Keratinocyte (primary cell): ENCODE results near the gene RMND1. TPM values are rescaled to one million over a fixed set of nuclear protein-coding genes. Genes with fewer than 3 reads are reported as not detected.
A peak's percentile ranks its signal among the peaks of the same experiment; 100 is the strongest.

Source experiments
- DNase-seq: peaks from one replicate; pipeline ENCODE4 v3.0.0-alpha.2; 2011; ENCODE audit warnings: low read depth, missing footprints, low spot score
- FAIRE-seq: peaks from 2 replicates; lab custom pipeline; 2011; peaks lifted over from hg19 to GRCh38; lab: Jason Lieb, UNC
- H2AFZ ChIP-seq: 2 replicates; pipeline ENCODE4 v1.6.0; 2012; ENCODE audit warnings: low read length, control low read depth, inconsistent platforms; ENCODE audit not compliant: control insufficient read depth
- H3K27ac ChIP-seq: 2 replicates; pipeline ENCODE4 v1.5.1; 2011; ENCODE audit warnings: low read length; ENCODE audit not compliant: control insufficient read depth, insufficient read depth
- H3K27me3 ChIP-seq: 3 replicates; pipeline ENCODE4 v1.6.0; 2011; ENCODE audit warnings: low read length; ENCODE audit not compliant: control insufficient read depth, insufficient read depth; ENCODE audit errors: extremely low read depth
- H3K36me3 ChIP-seq, 2 experiments: 2 replicates in 1 of 2; 3 replicates in 1 of 2; pipeline ENCODE4 v1.5.1; 2011; ENCODE audit warnings: low read length in 2 of 2, mild to moderate bottlenecking in 1 of 2; ENCODE audit not compliant: control insufficient read depth in 2 of 2, insufficient read depth in 2 of 2; ENCODE audit errors: extremely low read depth in 1 of 2
- H3K4me1 ChIP-seq: 3 replicates; pipeline ENCODE4 v1.5.1; 2011; ENCODE audit warnings: low read length; ENCODE audit not compliant: control insufficient read depth, insufficient read depth; ENCODE audit errors: extremely low read depth
- H3K4me2 ChIP-seq: 3 replicates; pipeline ENCODE4 v1.6.0; 2011; ENCODE audit warnings: low read depth, low read length; ENCODE audit not compliant: control insufficient read depth, insufficient read depth; ENCODE audit errors: extremely low read depth
- H3K4me3 ChIP-seq, 3 experiments: fragments of 200-600 bp in 1 of 3; sonication (generic) in 1 of 3; 2 replicates in 2 of 3; 3 replicates in 1 of 3; pipeline ENCODE4 v1.5.1; 2011 to 2016; ENCODE audit warnings: low read length in 3 of 3, mild to moderate bottlenecking in 3 of 3, control low read depth in 2 of 3, inconsistent platforms in 1 of 3, low read depth in 1 of 3, mixed read lengths in 1 of 3, mixed run types in 1 of 3, moderate library complexity in 1 of 3; ENCODE audit not compliant: control insufficient read depth in 2 of 3, insufficient read depth in 2 of 3; ENCODE audit errors: extremely low read depth in 1 of 3
- H3K79me2 ChIP-seq: 2 replicates; pipeline ENCODE4 v1.6.0; 2012; ENCODE audit warnings: low read length; ENCODE audit not compliant: control insufficient read depth, insufficient read depth
- H3K9ac ChIP-seq: 3 replicates; pipeline ENCODE4 v1.6.0; 2011; ENCODE audit warnings: low read length; ENCODE audit not compliant: control insufficient read depth, insufficient read depth; ENCODE audit errors: extremely low read depth
- H3K9me1 ChIP-seq: 3 replicates; pipeline ENCODE4 v1.6.0; 2011; ENCODE audit warnings: low read length; ENCODE audit not compliant: control insufficient read depth, insufficient read depth; ENCODE audit errors: extremely low read depth
- H3K9me3 ChIP-seq: 2 replicates; pipeline ENCODE4 v1.5.1; 2012; ENCODE audit warnings: low read depth, low read length; ENCODE audit not compliant: control insufficient read depth
- H4K20me1 ChIP-seq: 3 replicates; pipeline ENCODE4 v1.6.0; 2011; ENCODE audit warnings: low read length; ENCODE audit not compliant: control insufficient read depth, insufficient read depth; ENCODE audit errors: extremely low read depth
- EZH2 ChIP-seq: IDR thresholded peaks from one replicate; pipeline ENCODE4 v1.6.1; 2012; ENCODE audit warnings: inconsistent platforms, mild to moderate bottlenecking, low read length, moderate library complexity
- dilution Hi-C: fragments of 300-500 bp; cut with MboI; formaldehyde crosslinking; loops from one replicate; pipeline ENCODE4 v1.7.0; 2020; ENCODE audit warnings: low sequenced_read_pairs; ENCODE audit not compliant: extremely low pct_ligation_motif_present
- polyA plus RNA-seq, 5 experiments: library from polyadenylated mRNA; depleted of rRNA in 3 of 5; stranded (reverse) in 3 of 5; stranded (forward) in 1 of 5; unstranded in 1 of 5; fragments of >200 nt; gene quantifications; 1 replicate in 1 of 5; 2 replicates in 3 of 5; 3 replicates in 1 of 5; pipeline versions ENCODE4 v1.2.1 to v1.2.3, GENCODE V29; 2011 to 2012; ENCODE audit warnings: missing spikeins in 2 of 5, low read depth in 1 of 5, low replicate concordance in 1 of 5
- TF ChIP-seq, protein P1 (sequence below), 3 experiments: IDR thresholded peaks in 1 of 3; conservative IDR thresholded peaks in 1 of 3; optimal IDR thresholded peaks in 1 of 3; 2 replicates in 2 of 3; 3 replicates in 1 of 3; pipeline versions ENCODE3 to v1.5.1; 2011; ENCODE audit warnings: low read length in 3 of 3, mild to moderate bottlenecking in 3 of 3, moderate library complexity in 2 of 3, control low read depth in 1 of 3, inconsistent platforms in 1 of 3; ENCODE audit not compliant: insufficient read depth in 2 of 3; ENCODE audit errors: extremely low read depth in 1 of 3

RMND1 gene
- polyA plus RNA-seq, 1 donor (not counting 4 experiments of a cell fraction or from before 2014, with no cell fraction given), result 23.1 TPM

GRCh38 chr6:151494235-151494935 lies 42.5 kb upstream of the RMND1 start:
- Histone ChIP-seq H3K27me3 (peaks cover 18% of the 10 kb centered on the region), H3K27ac (no peak overlapping the region), H3K4me3 (peak overlapping the region; percentile 46 to 85 (median 68)), H4K20me1 (no peaks in the 10 kb centered on the region), H3K4me1 (peaks cover 2% of the 10 kb centered on the region), H3K36me3 (no peaks in the 10 kb centered on the region), H3K79me2 (no peaks in the 10 kb centered on the region), H3K9me1 (no peaks in the 10 kb centered on the region), H3K4me2 (peak overlapping the region; percentile 96), H3K9me3 (no peaks in the 10 kb centered on the region), H2AFZ (peak overlapping the region; percentile 83), H3K9ac (peak overlapping the region; percentile 53)
- DNase-seq (no peak), FAIRE-seq (no peak)
- dilution Hi-C loops, result no loop called here
- peak; percentile 25 for TF ChIP-seq EZH2
- TF ChIP-seq, protein P1, sequence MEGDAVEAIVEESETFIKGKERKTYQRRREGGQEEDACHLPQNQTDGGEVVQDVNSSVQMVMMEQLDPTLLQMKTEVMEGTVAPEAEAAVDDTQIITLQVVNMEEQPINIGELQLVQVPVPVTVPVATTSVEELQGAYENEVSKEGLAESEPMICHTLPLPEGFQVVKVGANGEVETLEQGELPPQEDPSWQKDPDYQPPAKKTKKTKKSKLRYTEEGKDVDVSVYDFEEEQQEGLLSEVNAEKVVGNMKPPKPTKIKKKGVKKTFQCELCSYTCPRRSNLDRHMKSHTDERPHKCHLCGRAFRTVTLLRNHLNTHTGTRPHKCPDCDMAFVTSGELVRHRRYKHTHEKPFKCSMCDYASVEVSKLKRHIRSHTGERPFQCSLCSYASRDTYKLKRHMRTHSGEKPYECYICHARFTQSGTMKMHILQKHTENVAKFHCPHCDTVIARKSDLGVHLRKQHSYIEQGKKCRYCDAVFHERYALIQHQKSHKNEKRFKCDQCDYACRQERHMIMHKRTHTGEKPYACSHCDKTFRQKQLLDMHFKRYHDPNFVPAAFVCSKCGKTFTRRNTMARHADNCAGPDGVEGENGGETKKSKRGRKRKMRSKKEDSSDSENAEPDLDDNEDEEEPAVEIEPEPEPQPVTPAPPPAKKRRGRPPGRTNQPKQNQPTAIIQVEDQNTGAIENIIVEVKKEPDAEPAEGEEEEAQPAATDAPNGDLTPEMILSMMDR (optimal IDR thresholded peaks at IDR 0.05 in 1 of 3, IDR thresholded peaks at IDR 0.05 in 1 of 3, conservative IDR thresholded peaks at IDR 0.05 in 1 of 3; ENCODE audit: extremely low read depth in 1 of 3, insufficient read depth in 2 of 3, low read length in 3 of 3), result no peak

DNA sequence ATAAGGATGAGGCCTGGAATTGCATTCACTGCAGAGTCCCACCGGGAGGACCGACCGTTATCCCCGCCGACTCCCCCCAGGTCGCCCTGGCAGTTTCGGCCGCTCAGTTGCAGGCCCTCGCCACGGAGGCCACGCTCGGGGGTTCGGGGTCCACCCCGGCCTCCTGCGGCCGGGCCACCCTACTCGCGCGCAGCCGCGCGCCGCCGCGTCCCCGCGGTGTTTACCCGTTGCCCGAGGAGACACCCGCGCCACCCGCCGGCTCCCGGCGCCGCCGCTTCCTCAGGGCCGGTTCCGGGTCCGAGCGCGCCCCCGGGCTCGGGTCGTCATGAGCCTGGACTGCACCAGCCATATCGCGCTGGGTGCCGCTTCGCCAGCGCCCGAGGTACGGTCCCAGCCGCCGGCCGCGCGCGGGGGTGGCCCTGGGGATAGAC lies 41.9 kb upstream of the RMND1 start, which contains the start of gene CCDC170:
TSS of gene CCDC170 (plus strand) at position 214 of the 431 bp plus-strand sequence. CDS start at position 326, 112 bp downstream.
- Histone ChIP-seq H3K36me3 (no peaks in the 10 kb centered on the region), H3K4me3 (peak within 1 kb of the TSS; percentile 46 to 85 (median 68)), H3K4me2 (peak within 1 kb of the TSS; percentile 96), H3K9me3 (no peaks in the 10 kb centered on the region), H3K27me3 (peaks cover 18% of the 10 kb centered on the region), H3K27ac (no peak within 1 kb of the TSS), H2AFZ (peak within 1 kb of the TSS; percentile 83), H3K4me1 (peaks cover 2% of the 10 kb centered on the region), H3K9me1 (no peaks in the 10 kb centered on the region), H3K9ac (peak within 1 kb of the TSS; percentile 53), H3K79me2 (no peaks in the 10 kb centered on the region), H4K20me1 (no peaks in the 10 kb centered on the region)
- DNase-seq (no peak), FAIRE-seq (no peak)
- dilution Hi-C loops, result no loop called here
- TF ChIP-seq, protein P1 (optimal IDR thresholded peaks at IDR 0.05 in 1 of 3, IDR thresholded peaks at IDR 0.05 in 1 of 3, conservative IDR thresholded peaks at IDR 0.05 in 1 of 3; ENCODE audit: extremely low read depth in 1 of 3, insufficient read depth in 2 of 3, low read length in 3 of 3), result no peak
- peak; percentile 15 for TF ChIP-seq EZH2
